C1 segment of cervical spinal cord (tissue), 14 donors: ENCODE measurements around the gene RPS2.

Experiments
- DNase-seq, 14 donors: peaks; one replicate each; lab custom pipeline; 2025; lab: John Stamatoyannopoulos, UW

The RPS2 gene

DNA sequence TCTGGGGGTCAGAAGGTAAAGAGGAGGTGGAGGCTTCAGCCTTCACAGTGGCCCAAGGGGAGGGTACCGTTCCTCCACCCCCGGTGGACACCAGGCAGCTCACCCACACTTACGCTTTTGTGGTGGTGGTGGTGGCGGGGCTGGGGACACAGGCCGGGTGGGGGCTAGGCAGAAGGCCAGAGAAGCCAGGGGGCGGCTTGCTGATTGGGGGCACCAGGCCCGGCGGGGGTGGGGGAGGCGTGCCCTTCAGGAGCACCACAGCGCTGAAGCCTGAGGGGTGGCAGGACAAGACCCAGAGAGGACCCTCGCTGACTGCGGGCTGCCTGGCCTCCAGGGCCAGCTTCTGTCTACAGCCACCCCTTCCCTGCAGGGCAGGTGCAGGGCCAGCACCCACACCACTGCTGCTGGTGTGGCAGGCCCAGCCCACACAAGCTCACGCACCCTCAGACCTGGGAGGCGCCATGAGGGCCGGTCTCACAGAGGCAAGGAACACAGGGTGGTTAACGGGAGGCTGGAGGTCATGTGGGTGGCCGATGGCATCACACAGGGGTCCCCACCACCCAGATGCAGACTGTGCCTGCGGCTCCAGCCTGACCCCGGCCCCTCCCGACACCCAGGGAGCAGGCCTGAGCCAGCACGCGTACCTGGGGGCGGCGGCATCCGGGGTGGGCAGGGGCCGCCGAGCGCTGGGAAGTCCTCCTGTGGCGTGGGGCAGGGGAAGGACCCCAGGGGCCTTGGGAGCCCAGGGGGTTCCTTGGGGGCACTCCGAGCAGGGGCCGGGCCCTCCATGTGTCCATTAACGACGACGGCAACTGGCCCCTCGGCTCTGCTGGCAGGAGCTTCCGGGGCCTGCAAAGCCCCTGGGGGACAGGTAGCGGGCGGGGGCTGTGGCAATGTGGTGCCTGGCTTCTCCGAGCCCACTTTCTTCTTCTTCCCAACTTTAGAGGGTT is 34.5 kb upstream of the RPS2 start:
- no peak for DNase-seq

DNA sequence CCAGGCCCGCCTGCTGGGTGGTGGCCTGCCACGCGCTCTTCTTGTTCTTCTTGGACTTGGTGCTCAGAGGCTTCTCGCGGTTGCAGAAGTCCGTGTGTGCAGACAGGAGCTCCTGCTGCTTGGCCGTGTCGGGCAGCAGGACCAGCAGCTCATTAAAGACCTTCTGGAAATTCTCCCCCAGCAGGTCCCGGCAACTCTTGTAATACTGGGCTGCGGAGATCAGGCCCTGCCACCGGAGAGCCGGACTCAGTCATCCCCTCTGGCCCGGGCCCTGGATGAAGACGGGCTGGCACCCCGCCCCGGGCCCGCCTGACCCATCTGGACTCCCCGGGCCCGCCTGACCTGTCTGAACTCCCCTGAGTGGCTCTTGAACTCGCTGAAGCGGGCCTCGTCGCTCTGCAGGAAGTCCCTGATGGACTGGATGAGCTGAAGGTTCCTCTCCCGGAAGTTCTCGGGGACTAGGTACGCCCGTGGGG is 33.8 kb upstream of the RPS2 start:
- peak in 1 of 14 donors; percentile 47 for DNase-seq

DNA sequence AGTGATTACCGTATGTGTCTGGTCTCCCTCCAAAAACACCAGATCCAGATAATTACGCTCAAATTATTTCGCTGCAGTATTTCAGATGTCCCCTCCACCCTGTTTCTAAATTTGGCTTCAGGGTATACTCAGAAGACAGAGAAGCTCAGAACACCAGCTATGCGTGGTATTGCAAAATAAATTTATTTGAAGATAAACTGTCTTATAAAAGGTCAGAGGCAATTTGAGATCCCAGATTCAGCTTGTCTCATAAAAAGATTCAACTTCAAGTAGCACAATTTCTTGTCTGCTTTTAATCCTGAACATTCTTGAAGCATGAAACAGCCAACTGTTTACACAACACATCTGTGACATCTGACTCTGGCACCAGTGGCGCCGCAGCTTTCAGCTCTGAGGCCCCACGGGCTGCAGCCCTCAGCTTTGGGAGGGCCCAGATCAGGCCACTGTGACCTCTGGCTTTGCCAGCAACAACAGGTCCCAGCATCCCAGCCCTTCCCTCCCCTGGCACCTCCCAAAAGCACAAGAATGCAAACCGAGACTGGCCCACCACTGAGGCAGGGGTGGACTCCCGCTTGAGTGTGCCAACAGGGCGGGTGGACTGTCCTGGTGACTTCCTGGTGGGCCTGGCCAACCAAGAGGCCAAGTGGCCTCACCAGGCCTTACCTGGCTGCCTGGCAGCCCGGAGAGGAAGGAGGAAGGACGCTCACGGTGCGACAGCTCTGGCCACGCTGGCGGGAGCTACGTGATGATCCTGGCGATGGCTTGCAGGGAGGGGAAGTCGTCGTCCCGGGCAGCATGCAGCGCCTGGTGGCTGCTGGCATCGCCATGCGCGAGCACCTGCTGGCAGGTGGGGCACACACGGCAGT is 33.1 kb upstream of the RPS2 start:
- DNase-seq, result no peak

DNA sequence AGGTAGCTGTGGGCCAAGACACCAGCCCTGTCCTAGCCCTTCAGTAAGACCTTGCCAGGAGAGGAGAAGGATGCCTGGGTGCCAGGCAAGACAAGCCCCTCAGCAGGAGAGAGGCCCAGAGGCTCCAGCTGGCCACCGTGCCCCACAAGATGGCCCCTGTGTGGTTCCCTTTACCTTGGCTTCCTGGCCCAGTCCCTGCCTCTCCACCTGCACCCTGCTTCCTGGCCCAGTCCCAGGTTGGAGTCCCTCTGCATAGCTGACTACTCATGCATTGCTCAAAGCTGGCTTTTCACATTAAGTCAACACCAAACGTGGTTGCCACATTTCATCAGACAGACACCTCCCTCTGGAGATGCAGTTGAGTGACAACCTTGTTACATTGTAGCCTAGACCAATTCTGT is 29.1 kb upstream of the RPS2 start:
- no peak for DNase-seq

DNA sequence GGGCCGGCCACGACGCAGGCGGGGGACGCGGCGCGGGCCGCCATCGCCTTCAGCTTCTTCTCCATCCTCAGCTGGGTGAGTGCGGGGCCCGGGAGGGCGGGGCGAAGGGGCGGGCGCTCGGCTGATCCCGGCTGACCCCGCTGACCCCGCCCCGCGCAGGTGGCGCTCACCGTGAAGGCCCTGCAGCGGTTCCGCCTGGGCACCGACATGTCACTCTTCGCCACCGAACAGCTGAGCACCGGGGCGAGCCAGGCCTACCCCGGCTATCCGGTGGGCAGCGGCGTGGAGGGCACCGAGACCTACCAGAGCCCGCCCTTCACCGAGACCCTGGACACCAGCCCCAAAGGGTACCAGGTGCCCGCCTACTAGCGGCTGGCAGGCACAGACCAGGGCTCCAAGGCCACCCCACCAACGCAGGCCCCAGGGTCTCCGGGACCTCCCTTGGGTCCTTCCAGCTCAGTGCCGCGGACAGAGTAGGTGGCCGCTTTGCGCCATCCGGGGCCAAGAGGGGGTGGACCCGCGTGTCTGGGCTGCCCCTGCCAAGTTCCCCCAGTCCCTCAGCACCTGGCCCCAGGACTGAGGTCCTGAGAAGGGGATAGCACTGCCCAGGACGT is 28.2 kb upstream of the RPS2 start:
- DNase-seq, result no peak

DNA sequence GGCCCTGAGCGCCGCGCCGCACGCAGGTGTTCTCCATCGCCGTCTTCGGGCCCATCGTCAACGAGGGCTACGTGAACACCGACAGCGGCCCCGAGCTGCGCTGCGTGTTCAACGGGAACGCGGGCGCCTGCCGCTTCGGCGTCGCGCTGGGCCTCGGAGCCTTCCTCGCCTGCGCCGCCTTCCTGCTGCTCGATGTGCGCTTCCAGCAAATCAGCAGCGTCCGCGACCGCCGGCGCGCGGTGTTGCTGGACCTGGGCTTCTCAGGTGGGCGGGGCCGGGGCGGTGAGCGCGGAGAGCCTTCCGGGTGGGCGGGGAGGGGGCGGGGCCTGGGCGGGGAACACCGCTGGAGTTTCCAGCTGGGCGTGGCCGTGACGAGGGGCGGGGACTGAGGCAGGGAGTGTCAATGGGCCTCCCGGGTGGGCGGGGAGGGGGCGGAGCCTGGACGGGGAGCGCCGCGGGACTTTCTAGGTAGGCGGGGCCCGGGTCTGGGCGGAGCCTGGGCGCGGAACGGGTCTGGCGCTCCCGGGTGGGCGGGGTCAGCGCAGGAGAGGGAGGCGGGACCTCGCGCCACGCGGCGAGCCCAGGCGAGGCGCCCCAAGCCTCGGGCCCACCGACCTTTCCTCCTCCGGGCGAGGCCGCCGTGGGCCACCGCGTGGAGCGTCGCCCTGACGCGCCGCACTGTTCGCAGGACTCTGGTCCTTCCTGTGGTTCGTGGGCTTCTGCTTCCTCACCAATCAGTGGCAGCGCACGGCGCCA is 27.5 kb upstream of the RPS2 start:
- DNase-seq, result peak in 13 of 14 donors; percentile 40 to 88 (median 79)

DNA sequence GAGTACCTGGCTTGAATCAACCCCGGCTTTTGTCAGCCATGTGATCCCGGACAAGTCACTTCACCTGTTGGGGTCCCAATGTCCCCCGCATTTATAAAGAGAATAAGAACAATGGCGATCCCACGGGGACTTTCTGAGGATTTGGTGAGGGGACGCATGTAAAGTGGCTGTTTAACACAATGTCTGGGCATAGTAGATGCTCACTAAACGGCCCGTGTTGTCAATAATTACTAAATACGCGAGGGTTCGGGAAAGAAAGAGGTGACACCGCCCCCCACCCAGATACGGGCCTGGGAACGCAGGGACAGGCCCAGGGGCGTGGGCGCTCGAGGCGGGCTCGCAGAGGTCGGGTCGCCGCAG is 26.9 kb upstream of the RPS2 start:
- no peak for DNase-seq

DNA sequence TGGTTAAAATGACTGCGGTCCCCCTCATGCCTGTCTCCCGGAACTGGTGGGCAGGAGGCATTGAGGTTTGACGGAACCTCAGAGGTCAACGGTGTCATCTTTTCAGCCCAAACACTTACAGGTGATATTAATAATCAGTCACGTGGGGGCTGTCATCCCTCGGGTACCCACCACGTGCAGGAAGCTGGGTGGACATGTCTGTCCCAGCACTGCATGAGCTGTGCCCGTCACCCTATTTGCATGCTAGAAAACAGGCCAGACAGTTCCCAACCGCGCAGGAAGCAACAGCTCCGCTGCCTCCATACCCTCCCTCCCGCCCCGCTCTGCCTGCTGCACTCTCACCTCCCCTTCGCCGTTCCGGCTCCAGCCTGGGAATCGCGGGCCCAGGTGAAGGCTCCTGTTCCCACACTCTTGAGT is 26.5 kb upstream of the RPS2 start:
- peak in 1 of 14 donors; percentile 31 for DNase-seq

DNA sequence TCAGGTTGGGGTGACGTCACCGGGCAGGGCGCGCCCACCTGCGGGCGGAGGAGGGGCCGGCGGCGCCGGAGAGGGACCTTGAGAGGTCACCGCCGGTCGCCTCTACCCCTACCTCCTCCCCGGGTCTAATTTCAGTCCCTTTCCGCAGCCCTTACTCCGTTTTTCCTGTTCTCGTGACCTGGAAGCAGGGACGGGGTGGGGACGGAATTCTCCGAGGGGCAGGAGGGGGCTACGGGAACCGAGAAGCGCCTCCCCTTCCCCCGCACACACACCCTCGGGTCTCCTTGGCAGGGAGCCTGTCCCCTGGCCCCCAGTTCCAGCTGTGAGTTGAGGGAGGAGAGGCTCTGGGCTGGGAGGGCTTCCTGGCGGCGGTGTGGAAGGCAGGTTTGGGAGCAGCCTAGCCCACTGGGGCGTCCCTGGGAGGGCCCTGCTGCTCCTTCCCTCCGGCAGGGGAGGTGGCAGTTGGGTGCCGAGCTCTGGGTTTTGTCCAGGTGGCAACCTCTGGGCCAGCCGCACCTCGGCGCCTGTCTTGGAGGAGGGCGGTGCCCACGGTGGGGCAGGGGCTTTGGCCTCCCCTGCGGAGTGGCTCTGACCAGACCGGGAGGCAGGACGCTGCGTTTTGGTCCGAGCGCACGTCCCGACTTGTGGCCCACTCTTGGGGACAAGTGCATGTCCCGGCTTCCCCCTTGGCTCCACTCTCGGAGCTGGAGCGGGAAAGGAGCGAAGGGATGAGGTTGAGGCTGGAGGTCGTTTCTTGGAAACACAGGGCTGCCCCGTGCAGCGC is 25.9 kb upstream of the RPS2 start:
- DNase-seq, result peak in 1 of 14 donors; percentile 20

DNA sequence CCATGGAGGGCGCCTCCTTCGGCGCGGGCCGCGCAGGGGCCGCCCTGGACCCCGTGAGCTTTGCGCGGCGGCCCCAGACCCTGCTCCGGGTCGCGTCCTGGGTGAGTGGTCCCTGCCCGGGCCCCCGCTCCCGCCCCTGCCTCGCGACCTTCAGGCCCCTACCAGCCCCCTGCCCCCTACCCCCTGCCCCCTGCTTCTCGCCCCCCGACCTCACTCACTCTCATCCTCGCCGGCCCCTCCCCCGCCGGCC is 25.4 kb upstream of the RPS2 start:
- DNase-seq, result no peak

DNA sequence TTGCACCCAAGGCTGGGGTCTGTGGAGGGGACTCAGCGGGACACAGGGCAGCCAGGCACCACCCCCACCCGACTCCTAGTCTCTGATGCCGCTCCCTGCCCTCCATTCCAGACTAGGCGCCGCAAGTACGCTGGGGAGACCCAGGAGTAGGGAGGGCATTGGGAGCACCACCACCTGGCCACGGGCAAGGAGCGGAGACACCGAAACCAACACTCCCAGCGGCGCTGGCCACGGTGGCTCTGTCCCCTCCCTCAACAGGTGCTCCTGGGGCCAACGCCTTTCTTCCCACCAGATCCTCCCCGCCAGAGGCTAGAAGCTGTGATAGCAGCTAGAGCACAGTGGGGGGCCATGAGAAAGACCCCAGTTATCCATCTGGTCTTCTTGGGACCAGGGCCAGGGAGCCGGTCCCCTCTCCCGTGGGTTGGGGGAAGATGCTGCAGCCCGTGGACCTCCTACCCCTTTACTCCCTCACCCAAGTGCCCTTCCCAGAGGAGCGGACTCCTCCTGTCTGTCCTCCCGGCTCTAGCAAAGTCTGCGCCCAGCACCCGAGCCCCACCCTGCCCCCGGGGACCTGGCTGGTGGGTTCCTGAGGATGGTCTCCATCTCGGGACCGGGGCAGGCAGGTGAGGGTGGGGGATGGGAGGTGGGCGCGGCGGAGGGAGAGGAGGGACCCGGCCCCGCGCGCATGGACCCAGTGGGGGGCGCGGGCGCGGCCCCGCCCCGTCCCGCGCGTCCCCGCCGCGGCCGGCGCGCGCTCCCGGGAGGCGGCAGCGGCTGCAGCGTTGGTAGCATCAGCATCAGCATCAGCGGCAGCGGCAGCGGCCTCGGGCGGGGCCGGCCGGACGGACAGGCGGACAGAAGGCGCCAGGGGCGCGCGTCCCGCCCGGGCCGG is 24.8 kb upstream of the RPS2 start, which contains the start of gene SYNGR3:
Gene SYNGR3, plus strand, starts transcription at position 762 of the 892 bp plus-strand sequence. CDS start 133 bp downstream, outside the sequence.
- DNase-seq, result no peak

DNA sequence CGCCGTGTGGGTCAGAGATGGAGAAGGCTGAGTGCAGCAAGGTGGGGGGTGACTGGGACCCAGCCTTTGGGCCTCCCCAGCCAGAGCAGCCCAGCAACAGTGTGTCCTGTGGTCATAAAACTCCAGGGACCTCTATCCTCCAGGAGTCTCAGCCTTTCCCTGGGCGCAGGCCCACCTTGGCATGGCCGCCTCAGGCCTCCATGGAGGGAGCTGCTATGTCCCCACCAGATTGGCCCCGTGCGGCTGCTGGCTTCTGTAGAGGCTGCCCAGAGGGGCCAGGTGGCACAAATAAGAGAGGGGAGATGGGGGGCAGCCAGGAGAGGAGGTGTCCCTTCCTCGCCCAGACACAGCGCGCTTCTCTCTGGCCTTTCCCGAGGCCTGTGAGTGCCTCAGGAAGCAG is 22.6 kb upstream of the RPS2 start:
- no peak for DNase-seq

DNA sequence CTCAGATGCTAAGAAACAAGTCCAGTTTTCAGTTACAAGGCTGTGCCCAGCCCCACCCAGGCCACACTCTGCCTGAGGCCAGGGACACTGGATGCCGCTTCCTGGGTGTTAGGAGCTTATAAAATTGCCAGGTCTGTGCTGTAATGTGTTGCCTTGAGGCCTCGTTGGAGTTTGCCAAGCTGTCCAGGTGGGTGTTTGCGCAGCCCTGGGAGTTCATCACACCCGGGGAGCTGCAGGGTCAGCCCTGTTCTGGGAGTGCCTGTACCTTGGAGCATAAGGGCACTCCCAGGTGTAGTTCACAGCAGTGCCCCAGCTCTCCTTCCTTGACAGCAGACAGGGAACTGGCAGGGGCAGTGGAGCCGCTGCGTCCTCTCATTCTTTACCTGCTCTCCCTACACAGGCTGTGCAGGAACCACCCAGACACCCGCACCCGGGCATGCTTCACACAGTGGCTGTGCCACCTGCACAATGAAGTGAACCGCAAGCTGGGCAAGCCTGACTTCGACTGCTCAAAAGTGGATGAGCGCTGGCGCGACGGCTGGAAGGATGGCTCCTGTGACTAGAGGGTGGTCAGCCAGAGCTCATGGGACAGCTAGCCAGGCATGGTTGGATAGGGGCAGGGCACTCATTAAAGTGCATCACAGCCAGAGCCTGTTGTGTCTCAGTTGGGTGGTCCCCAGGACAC is 21.0 kb upstream of the RPS2 start:
- DNase-seq, result no peak

DNA sequence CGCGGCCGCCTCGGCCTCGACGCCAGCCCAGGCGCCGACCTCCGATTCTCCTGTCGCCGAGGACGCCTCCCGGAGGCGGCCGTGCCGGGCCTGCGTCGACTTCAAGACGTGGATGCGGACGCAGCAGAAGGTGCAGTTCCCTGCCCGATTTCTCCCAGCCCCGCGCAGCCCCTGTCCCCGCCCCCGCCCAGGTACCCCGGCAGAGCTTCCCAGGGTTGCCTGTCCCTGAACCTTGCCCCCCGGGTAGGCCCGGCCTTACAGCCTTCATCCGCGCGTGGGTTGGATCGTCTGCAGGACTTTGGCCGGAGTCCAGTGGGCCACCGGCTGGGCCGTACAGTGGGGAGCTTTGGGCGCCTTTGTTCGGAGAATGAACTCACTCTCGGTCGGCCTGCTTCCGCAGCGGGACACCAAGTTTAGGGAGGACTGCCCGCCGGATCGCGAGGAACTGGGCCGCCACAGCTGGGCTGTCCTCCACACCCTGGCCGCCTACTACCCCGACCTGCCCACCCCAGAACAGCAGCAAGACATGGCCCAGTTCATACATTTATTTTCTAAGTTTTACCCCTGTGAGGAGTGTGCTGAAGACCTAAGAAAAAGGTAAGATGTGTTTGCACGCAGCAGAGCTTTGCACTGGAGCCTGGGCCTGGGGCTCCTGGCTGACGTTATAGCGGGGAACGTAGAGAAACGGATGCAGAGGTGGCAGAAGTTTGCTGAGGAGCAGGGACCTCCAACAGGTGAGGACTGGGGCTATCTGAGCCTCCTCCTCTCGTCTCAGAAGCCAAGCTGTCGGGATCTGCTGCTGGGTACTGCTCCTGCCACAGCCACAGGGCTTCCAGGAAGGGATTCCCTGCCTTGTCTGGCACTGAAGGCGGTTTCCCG is 20.0 kb upstream of the RPS2 start:
- peak in 3 of 14 donors; percentile 21 to 58 (median 37) for DNase-seq

DNA sequence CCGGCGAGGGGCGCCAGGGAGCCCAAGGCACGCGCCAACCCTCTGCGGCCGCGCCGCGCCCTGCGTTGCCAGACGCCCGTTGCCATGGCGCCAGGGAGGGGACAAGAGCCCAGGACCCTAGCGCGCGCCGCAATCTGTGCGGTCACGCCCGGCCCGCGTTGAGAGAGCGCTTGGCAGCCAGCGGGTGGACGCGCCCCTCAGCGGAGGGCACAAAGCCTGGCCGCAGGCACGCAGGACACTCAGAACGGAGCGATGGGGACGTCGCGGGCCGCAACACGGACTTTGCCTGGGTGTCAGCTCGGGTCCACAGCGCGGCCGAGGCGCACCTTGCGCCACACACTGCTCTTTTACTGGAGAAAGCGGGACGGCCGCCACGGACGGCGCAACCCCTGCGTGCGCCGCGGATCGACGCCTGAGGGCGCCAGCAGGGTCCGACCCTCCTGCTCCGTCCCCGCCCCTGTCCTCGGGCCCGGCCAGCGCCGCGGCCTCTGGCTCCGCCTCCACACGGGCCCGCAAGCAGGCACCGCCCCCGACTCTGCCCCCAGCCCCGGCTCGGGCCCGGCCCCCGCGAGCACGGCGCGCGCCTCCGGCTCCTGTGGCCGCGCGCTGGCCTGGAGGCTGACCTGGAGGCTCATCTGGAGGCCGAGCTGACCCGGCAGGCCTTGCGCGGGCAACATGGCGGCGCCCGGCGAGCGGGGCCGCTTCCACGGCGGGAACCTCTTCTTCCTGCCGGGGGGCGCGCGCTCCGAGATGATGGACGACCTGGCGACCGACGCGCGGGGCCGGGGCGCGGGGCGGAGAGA is 19.1 kb upstream of the RPS2 start, which contains the start of gene GFER:
Gene GFER, plus strand, starts transcription at position 650 of the 803 bp plus-strand sequence. Its CDS starts 26 bp downstream, at position 676.
- DNase-seq, result peak in 13 of 14 donors; percentile 56 to 91 (median 76)

DNA sequence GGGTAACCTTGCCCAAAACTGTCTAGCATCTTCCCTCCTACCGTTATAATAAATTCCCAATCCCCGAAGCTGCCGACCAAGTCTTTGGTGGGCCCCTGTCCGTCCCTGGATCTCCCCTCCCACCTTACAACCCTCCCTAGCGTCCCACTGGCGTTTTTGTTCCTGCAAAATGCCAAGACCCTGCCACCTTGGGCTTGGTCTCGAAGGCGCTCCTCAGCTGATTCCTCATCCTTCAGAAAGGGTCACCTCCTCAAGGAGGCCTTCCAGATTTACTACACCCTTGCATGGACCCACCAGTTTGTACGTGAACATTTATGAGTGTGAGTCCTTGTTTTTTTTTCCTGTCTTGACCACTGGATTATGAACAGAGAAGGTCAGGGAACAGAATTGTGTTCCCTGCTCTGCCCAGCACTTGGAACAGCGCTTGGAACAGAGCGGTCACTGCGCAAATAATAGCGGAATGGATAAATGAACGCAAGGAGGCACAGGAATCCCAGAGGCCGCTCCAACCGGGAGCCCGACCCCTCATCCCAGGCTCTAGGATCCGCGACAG is 18.4 kb upstream of the RPS2 start:
- DNase-seq, result no peak
